ENCODE results near the gene CLASP1.
"Not testable (repeated sequence)": the region's sequence is repeated elsewhere in the genome, so short reads cannot be mapped to it uniquely, and the experiment has no call there.

Gene CLASP1

DNA sequence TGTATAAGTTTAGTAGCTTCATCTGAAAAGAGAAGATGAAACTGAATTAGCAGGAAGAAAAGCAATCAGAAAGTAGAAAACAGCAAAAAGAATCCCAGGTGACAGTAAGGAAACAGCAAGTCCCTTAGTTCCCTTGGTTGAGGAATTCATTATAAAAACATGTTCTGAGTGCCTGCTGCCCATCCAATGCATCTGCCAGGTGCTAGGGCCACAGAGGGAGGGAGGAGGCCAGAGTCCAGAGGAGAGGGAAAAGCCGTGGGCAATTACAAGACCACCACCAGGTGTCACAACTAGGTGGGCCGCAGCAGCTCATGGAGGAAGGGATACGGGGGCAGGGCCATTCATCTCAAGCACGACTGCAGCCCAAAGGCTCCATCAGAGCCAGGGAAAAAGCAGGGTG is 308.3 kb downstream of the CLASP1 start:
- no peak for DNase-seq

DNA sequence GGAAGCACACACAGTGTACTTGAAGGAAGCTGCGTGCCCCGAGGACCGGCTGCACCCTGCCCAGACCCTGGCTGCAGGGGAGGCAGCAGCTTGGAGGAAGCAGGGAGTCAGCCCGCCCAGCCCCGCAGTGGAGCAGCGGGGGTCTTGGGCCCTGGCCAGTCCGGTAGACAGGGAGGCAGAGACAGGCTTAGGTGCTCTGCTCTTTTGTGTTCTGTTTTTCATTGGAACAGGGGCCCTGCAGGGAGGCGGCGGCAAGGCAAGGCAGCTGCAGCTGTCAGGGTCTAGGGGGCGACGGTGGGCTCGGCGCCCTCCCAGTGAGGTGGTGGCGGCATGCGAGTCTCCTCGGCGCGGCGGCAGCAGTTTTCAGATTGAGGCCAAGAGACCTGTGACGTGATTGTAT is 311.0 kb downstream of the CLASP1 start:
- no peak for DNase-seq

DNA sequence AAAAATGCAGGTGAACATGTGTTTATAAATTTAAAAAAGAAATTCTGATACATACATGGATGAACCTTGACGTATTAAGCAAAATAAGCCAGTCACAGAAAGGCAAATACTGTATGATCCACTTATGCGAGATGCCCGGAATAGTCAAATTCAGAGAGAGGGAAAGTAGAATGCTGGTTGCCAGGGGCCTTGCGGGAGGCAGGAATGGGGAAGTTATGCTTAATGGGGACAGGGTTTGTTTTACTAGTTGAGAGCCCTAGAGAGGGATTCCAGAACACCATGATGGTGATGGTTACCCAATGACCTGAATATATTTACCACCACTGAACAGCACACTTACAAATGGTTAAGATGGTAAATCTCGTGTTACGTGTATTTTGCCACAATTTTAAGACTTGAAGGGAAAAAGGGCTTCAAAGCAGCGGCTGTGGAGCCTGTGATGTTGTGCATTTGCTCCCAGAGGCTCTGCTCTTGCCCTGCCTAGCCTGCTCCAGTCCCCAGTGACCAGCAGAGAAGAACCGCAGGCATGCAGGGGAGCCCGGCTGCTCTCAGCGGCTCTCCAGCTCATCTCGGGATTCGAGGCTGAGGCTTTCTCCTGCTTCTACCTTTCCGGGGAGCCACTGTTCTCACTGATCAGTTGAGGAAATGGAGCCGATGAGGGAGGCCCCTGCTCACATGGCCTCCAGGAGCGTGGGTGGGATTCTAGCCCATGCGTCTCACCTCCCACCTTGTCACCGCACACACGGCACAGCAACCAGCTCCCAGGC is 312.6 kb downstream of the CLASP1 start:
- no peak for DNase-seq

DNA sequence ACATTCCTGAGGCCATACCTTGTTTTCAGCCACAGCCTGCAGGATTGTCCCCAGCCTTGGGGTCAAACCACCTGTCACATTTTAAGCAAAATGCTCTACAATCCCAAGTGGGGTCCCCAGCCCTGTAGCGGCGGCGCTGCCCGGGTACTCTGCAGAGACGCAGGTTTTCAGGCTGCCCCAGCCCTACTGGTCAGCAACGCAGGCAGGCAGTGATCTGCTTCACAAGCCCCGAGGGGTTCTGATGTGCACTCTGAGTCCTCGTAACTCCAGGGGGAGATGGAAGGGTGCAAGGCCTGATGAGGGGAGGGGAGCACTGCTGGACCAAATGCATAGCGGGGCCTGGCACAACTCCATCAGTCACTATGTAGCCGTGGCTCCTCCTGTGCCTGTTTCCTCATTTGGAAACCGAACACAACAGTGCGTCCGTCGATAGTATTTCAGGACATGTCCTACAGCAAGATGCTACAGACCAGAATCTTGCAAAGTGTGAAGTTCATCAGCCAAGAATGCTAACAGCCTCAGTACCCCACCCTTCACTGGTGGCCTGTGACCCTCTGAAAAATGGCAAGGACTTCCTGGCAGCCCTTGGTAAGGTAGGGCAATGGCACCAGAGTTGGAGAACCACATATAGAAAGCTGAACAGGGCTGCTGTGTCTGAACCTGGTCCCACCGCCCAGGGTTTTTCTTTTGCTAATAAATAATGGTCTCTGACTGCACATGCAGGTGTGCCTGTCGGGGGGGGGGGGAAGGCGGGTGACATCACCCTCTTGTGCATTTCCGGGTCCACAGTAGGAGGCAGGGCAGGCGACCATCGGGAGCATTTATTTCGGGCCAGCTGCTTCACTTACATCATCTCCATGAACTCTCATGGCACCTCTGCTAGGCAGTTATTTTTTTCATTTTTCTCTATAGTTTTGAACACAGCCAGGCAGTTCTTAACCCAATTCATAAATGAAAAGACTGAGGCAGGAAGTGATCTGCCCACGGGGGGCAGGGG is 313.7 kb downstream of the CLASP1 start:
- DNase-seq = no peak

DNA sequence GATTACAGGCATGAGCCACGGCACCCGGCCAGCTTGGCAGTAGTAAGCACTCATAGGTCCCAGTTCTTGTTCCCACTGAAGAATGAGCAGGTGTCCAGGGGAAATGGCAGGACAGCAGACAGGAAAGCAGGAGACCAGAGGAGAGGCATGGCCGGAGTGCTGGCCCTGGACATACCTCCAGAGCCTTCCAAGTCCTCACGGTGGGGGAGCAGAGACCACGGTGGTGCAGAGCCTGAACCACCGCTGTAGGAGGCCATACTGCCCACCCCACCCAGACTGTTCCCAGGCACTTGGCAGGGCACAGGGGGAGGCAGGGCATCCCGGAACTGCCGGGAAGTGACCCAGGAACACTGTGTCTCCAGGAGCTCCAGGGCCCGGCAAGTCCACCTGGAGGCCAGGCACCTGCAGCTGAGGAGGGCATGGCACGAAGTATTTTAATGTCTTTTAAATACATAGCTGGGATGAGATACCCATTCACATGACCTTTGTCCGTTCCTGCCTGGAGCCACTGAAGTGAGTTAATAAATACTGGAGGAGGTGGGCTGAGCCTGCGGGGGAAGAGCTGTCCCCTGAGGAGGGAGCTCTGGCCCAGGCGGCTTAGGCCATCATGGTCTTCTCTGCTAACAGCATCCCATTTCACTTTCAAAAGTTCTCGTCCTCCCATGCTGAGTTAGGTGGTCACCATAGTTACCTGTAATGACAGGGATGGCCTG is 314.5 kb downstream of the CLASP1 start:
- DNase-seq = no peak

DNA sequence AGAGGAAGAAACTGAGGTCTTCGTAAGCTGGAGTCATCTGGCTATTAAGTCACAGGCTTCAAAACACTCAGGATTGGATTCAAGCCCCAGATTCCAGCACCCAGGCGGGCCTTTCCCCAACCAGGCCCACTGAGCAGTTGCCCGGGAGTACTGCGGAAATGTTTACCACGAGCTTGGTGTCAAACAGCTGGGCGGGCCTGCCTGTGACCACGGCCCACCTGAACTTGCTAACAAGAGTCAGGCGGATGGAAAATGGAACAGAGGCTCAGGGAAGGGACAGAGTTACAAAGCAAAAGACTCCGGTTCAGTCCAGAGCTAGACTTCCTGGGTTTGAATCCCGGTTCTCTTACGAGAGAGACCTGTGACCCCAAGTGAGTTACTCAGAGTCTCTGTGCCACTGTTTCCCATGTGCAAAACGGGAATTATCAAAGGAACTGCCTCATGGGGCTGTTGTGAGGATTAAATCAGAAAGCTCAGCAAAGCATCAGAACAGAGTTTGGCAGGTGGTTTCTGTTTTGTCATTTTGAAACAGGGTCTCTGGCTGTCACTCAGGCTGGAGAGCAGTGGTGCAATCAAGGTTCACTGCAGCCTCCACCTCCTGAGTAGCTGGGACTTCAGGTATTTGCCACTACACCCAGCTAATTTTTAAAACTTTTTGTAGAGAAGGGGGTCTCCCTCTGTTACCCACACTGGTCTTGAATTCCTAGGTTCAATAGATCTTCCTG is 315.3 kb downstream of the CLASP1 start:
- no peak for DNase-seq

DNA sequence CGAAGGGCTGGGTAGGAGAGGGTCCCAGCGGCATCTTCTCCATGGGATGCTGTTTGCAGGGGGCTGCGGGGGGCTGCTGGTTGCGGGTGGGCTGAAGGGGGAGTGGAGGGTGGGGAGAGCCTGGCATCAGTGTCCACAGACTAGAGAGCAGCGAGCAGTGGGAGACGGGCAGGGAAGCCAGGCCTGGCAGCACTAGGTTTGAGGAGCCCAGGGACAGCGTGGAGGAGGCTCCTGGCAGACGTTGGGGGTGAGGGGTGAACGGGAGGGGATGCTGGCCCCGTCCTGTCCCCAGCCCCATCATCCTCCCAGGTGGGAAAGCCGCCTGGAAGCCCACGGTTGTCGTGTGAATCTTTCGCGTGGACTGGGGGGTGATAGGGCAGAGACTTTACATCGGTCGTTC is 316.0 kb downstream of the CLASP1 start:
- no peak for DNase-seq

DNA sequence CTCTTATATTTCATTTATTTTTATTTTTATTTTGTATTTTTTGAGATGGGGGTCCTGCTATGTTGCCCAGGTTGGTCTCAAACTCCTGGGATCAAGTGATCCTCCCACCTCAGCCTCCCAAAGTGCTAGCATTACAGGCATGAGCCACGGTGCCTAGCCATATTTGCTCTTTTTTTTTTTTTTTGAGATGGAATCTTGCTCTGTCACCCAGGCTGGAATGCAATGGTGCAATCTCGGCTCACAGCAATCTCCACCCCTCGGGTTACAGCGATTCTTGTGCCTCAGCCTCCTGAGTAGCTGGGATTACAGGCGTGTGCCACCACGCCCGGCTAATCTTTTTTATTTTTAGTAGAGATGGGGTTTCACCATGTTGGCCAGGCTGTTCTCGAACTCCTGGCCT is 317.9 kb downstream of the CLASP1 start:
- not testable (repeated sequence) for DNase-seq

DNA sequence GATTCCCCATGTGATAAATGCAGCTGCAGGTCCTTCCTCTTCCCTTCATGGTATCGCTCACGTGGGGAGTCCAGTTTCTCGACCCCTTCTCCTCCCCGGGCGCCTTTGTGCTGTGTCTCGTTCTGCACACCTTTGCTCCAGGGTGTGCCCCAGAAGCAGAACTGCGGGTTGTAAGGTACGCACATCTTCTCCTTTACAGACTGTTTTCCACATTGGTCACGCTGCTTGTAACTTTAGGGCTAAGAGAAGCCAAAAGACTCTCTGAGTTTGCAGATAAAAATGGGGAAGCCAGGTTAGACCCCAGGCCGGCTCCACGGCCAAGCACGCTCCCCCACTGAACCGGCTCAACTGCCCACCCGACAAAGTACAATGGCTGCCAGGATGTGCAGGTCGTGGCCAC is 318.3 kb downstream of the CLASP1 start:
- no peak for DNase-seq

DNA sequence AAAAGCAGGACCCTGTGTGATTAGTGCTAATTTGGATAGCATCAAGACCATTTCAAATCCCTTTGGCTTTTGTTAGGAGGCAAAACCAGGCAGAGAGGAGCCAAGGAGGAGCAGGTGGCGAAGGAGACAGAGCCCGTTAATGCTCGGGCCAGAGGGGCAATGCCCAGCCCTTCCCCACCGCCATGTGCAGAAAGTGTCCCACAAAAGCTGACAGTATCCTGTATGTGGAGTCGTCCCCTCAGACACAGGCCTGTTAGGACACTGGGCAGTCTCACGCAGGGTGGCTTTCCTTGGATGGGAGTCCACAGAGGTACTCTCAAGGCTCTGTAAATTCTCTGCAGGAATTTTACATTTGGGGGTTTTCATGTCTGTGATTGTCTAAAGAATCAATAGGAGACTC is 319.5 kb downstream of the CLASP1 start:
- DNase-seq = no peak

DNA sequence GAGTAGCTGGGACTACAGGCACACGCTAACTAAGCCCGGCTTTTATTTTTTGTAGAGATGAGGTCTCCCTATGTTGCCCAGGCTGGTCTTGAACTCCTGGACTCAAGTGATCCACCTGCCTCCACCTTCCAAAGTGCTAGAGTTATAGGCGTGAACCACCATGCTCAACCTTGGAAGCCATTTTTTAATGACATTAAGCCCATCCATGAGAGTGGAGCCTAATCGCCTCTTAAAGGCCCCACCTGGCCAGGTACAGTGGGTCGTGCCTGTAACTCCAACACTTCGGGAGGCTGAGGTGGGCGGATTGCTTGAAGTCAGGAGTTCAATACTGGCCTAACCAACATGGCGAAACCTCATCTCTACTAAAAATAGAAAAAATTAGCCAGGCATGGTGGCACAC is 322.6 kb downstream of the CLASP1 start:
- DNase-seq = no peak

DNA sequence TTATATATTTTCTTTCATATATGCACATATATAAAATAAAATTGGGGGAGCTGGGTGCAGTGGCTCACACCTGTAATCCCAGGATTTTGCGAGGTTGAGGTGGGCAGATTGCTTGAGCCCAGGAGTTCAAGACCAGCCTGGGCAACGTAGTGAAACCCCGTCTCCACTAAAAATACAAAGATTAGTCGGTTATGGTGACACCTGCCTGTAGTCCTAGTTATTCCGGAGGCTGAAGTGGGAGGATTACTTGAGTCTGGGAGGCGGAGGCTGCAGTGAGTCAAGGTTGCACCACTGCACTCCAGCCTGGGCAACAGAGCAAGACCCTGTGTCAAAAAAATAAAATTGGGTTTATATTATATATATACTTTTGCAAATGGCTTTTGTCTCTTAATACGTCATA is 324.7 kb downstream of the CLASP1 start:
- no peak for DNase-seq

DNA sequence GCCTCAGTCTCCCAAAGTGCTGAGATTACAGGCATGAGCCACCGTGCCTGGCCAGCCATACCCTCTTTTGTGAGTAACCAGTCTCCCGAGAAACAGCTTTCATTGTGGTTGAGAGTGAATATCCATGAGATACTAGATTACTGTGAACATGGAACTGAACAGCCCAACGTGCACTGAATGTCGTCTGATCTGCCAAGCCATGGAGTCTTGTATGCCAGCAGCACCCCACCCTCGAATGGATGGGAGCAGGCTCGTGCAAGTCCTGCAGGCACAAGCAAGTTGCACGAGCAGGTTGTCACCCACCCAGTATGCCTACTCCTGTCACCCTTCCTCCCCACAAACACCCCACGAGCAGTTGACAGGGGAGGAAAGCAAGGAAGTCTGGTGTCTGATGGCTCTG is 327.8 kb downstream of the CLASP1 start:
- no peak for DNase-seq

DNA sequence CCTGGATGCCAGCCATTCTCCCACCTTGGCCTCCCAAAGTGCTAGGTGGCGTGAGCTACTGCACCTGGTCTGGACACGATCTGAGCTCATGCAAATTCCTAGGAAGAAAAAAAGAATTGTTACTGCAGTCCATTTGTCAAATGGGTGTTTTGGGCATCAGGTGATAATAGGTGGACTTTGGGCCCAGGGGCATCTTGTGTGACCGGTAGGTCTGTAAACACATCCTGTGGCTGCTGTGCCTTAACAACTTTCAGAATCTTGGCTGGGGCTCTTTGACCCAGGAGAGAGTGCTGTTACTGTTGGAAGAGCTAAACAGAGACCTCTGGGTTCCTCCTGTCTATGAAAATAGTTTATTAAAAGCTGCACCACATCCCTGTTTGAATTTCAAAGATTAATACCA is 329.3 kb downstream of the CLASP1 start:
- no peak for DNase-seq

DNA sequence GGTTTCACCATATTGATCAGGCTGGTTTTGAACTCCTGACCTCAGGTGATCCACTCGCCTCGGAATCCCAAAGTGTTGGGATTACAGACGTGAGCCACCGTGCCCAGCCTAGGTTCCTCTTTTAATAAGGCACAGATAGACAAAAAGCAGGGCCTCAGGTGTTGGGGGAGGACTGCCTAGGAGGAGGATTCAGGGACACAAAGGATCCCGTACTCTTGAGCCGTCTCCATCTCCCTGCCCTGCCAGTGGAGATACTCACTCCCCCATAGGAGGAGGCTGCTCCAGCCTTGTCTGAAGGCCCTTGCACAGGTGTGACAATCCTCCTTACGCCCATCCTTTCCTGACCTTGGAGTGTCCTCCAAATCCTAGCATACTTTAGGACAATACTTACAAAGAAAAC is 332.3 kb downstream of the CLASP1 start:
- DNase-seq = no peak

DNA sequence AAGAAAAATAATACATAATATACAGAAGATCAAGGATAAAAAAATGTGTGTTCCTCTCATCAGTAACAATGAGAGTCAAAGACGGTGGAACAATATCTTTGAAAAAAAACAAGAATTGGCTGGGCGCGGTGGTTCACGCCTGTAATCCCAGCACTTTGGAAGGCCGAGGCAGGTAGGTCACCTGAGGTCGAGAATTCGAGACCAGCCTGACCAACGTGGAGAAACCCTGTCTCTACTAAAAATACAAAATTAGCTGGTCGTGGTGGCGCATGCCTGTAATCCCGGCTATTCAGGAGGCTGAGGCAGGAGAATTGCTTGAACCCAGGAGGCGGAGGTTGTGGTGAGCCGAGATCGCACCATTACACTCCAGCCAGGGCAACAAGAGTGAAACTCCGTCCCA is 335.6 kb downstream of the CLASP1 start:
- DNase-seq = not testable (repeated sequence)

DNA sequence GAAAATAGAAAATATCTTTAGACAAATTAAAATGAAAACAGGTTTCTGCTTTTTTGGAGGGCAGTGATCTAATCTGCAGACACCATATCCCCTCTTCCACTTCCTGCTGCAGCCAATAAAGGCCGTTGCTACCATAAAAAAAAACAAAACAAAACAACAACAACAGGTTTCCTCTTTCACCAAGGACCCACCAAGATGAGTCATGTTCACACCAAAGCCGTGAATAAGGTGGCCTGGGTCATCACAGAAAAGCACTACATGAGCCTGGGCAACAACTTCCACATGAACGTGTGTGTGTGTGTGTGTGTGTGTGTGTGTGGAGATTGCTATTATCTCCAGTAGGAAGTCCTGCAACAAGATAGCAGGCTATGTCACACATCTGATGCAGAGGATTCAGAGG is 339.5 kb downstream of the CLASP1 start:
- no peak for DNase-seq

DNA sequence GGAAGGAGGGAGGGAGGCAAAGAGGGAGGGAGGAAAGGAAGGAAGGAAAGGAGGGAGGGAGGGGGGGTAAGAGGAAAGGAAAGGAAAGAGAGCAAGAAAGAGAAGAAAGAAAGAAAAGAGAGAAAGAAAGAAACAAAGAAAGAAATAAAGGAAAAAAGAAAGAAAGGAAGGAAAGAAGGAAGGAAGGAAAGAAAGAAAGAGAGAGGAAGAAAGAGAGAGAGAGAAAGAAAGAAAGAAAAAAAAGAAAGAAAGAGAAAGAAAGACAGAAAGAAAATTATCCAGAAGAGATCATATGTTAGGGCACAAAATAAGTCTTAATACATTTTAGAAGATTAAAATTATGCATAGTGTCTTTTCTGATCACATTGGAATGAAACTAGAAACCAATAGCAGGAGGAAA is 339.9 kb downstream of the CLASP1 start:
- DNase-seq = no peak

DNA sequence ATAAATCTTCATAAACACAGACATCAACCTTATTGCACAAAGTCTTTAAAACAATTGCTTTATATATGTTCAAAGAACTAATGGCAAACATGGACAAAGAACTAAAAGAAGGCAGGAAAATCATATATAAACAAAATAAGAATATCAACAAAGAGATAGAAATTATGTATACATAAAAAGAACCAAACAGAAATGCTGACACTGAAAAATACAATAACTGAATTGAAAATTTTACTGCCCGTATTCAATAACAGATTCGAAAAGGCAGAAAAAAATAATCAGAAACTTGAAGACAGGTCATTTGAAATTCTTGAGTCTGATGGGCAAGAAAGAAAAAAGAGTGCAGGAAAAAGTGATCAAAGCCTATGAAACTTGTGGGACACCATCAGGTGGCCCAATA is 342.2 kb downstream of the CLASP1 start:
- DNase-seq = no peak

DNA sequence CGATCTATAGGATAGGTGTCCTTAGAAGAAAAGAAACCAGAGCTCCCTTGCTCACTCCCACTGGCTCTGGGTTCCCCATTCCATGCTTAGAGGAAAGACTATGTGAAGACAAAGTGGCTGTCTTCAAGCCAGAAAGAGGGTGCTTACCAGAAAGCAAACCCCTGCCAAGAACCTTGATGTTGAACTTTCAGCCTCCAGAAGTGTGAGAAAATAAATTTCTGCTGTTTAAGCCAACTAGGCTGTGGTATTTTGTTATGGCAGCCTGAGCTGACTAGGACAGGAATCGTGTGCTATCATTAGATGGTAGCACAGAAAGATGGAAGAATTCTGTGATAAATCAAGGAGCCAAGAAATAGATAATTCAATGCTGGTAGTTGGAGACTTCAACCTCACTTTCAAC is 344.3 kb downstream of the CLASP1 start:
- DNase-seq = no peak

DNA sequence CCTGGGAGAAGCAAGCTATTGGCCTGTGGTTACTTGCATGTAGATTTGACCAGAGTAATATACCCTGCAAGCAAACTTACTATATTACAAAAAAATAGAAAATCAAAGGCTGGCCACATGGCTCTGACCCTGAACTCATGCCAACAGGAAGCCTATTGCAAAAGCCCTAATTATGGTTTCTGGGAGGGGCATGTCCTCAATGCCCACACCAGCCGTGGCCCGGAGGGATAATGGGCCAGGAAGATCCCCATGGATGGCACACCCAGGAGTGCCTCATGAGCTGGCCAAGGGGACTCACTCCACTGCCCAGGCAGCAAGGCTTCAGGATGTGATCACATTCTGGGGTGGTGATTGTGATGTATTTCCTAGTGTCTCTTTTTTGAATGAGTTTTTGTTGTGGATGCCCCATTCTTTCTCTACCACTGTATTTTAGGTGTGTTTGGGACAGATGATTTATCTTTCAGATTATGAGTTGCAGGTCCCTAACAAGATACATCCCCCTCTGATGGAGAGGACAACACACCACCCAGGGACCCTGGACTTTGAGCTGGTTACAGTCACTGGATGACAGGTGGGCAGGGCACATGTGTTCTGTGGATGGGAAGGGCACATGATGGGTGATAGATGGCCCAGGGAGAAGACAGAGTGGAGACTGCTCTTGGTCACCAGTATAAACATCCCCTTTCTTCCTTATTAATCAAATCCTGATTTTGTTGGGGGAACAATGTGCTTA is 345.6 kb downstream of the CLASP1 start:
- no peak for DNase-seq

DNA sequence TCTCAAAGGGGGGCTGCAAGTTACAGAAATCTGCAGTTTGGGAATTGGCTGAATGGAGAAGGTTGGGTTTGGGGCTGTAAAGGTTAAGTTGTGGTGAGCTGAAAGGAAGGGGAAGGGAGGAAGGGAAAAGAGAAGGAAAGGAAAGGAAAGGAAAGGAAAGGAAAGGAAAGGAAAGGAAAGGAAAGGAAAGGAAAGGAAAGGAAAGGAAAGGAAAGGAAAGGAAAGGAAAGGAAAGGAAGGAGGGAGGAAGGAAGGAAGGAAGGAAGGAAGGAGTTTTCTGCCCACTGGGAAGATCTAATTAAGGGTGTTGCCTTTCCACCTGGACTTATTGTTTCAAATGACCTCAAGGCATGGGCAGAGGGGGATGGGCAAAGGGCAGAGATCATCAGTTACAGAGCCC is 348.1 kb downstream of the CLASP1 start:
- not testable (repeated sequence) for DNase-seq
